Stimulated activated CD4-positive, alpha-beta T cell treated with anti-CD3 and anti-CD28 coated beads, Interleukin-4, amount 100 ng/mL, for 4 hours (primary cell): ENCODE data around the gene MYL10.
"Not testable (repeated sequence)": the region's sequence is repeated elsewhere in the genome, so short reads cannot be mapped to it uniquely, and the experiment has no call there.

Experiments used
- DNase-seq, 2 experiments: peaks; one replicate each; pipeline ENCODE4 v3.0.0-alpha.2; 2020

Gene MYL10

GRCh38 chr7:101618207-101618839 is 10.8 kb downstream of the MYL10 start:
- no peak for DNase-seq

GRCh38 chr7:101617451-101618206 is 11.5 kb downstream of the MYL10 start:
- no peak for DNase-seq

GRCh38 chr7:101615446-101615845 is 13.7 kb downstream of the MYL10 start:
- no peak for DNase-seq

- DNase-seq, result no peak
These were observed 14.2 kb downstream of the MYL10 start for GRCh38 chr7:101614939-101615302.

GRCh38 chr7:101614098-101614938 is 14.8 kb downstream of the MYL10 start:
- DNase-seq, result no peak

GRCh38 chr7:101612885-101613515 is 16.1 kb downstream of the MYL10 start:
- DNase-seq, result no peak

- DNase-seq, result no peak
These were observed 20.1 kb downstream of the MYL10 start for GRCh38 chr7:101608772-101609713.

GRCh38 chr7:101606498-101606923 is 22.6 kb downstream of the MYL10 start:
- no peak for DNase-seq

GRCh38 chr7:101605611-101606497 is 23.2 kb downstream of the MYL10 start:
- no peak for DNase-seq

- not testable (repeated sequence) for DNase-seq
These were observed 24.2 kb downstream of the MYL10 start for GRCh38 chr7:101604934-101605332.

- no peak for DNase-seq
These were observed 24.7 kb downstream of the MYL10 start for GRCh38 chr7:101604331-101604933.

- DNase-seq, result peak; percentile 43 to 66
These were observed 26.4 kb downstream of the MYL10 start for GRCh38 chr7:101602484-101603241.

- DNase-seq, result no peak
These were observed 27.0 kb downstream of the MYL10 start for GRCh38 chr7:101602082-101602481.

GRCh38 chr7:101599787-101600186 is 29.3 kb downstream of the MYL10 start:
- DNase-seq, result no peak

GRCh38 chr7:101598986-101599771 is 29.9 kb downstream of the MYL10 start:
- no peak for DNase-seq

- no peak for DNase-seq
These were observed 30.6 kb downstream of the MYL10 start for GRCh38 chr7:101598422-101598985.

GRCh38 chr7:101597941-101598340 is 31.2 kb downstream of the MYL10 start:
- no peak for DNase-seq

GRCh38 chr7:101596898-101597297 is 32.2 kb downstream of the MYL10 start:
- DNase-seq, result no peak
